Mesothelial cell of epicardium (in vitro differentiated cells): ENCODE data around the gene NOC3L. TPM values are rescaled to one million over a fixed set of nuclear protein-coding genes. Genes with fewer than 3 reads are reported as not detected.
"Not testable (repeated sequence)": the region's sequence is repeated elsewhere in the genome, so short reads cannot be mapped to it uniquely, and the experiment has no call there.

Source experiments
- DNase-seq, 2 experiments: peaks; one replicate each; pipeline ENCODE4 v3.0.0; 2021; ENCODE audit warnings: low spot score in 2 of 2; ENCODE audit not compliant: unreplicated experiment in 2 of 2
- H3K27ac Mint-ChIP-seq: 2 replicates; pipeline ENCODE4 v1.8.0; 2021; ENCODE audit warnings: mixed read lengths
- H3K27me3 Mint-ChIP-seq: 2 replicates; pipeline ENCODE4 v1.8.0; 2021; ENCODE audit warnings: low read depth, mixed read lengths
- H3K36me3 Mint-ChIP-seq: 2 replicates; pipeline ENCODE4 v1.8.0; 2021; ENCODE audit warnings: mixed read lengths
- H3K4me1 Mint-ChIP-seq: 2 replicates; pipeline ENCODE4 v1.8.0; 2021; ENCODE audit warnings: mixed read lengths
- H3K4me3 Mint-ChIP-seq: 2 replicates; pipeline ENCODE4 v1.8.0; 2021; ENCODE audit warnings: mild to moderate bottlenecking, moderate library complexity, mixed read lengths
- H3K9me3 Mint-ChIP-seq: 2 replicates; pipeline ENCODE4 v1.8.0; 2021; ENCODE audit warnings: mixed read lengths
- total RNA-seq: library from RNA; stranded (reverse); gene quantifications from 3 replicates; pipeline ENCODE4 v1.2.1, GENCODE V29; 2021
- TF ChIP-seq, protein P1 (sequence below): fragments of 200-600 bp; sonication (generic); IDR thresholded peaks from one replicate; pipeline ENCODE4 v1.5.0; 2021; ENCODE audit warnings: antibody characterized with exemption; ENCODE audit not compliant: unreplicated experiment

Gene NOC3L
- total RNA-seq, 1 donor from 2014 or later = 26.2 TPM

DNA sequence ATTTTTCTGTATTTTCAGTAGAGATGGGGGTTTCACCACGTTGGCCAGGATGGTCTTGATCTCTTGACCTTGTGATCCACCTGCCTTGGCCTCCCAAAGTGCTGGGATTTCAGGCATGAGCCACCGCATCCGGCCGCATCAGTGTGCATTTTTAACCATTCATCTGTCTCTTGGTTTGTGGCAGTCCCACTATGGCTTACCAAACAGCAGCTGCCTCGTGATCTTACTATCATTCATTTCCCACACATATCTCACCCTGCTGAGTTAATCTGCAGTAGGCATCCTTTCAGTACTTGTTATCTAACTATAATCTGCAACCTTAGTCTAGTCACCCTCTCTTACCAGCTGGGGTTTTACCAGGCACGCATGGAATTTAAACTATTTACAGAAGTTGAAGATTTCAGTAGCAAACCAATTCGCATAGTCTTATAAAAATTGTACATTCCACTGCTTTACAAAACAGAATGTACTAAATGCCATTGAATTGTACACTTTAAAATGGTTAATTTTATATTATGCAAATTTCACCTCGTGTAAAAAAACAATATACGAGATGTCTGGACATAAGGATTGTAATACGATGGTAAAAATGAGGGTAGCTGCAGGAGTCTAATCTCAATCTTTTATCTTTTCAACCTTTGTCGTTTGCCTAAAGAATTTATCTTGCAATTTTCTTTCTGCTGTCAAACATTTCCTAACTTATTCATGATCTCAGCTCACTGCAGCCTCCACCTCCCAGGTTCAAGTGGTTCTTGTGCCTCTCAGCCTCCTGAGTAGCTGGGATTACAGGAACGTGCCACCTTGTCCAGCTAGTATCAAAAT lies 35.0 kb upstream of the NOC3L start:
- DNase-seq = no peak
- no peak overlapping the region for H3K4me3 Mint-ChIP-seq
- TF ChIP-seq, protein P1, sequence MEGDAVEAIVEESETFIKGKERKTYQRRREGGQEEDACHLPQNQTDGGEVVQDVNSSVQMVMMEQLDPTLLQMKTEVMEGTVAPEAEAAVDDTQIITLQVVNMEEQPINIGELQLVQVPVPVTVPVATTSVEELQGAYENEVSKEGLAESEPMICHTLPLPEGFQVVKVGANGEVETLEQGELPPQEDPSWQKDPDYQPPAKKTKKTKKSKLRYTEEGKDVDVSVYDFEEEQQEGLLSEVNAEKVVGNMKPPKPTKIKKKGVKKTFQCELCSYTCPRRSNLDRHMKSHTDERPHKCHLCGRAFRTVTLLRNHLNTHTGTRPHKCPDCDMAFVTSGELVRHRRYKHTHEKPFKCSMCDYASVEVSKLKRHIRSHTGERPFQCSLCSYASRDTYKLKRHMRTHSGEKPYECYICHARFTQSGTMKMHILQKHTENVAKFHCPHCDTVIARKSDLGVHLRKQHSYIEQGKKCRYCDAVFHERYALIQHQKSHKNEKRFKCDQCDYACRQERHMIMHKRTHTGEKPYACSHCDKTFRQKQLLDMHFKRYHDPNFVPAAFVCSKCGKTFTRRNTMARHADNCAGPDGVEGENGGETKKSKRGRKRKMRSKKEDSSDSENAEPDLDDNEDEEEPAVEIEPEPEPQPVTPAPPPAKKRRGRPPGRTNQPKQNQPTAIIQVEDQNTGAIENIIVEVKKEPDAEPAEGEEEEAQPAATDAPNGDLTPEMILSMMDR = no peak
- H3K27me3 Mint-ChIP-seq = no peaks in the 10 kb centered on the region
- H3K9me3 Mint-ChIP-seq = no peaks in the 10 kb centered on the region
- H3K27ac Mint-ChIP-seq = peak overlapping the region; percentile 75
- H3K36me3 Mint-ChIP-seq = no peaks in the 10 kb centered on the region
- peaks cover 10% of the 10 kb centered on the region for H3K4me1 Mint-ChIP-seq

DNA sequence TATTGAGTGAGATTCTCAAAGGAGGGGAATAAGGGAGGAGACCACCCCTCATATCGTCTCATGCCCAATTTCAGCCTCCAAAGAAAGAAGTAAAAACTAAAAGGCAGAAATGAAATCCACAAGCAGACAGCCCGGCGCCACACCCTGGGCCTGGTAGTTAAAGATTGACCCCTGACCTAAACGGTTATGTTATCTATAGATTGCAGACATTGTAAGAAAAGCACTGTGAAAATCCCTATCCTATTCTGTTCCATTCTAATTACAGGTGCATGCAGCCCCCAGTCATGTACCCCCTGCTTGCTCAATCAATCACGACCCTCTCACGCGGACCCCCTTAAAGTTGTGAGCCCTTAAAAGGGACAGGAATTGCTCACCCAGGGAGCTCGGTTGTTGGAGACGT lies 29.4 kb upstream of the NOC3L start:
- H3K27ac Mint-ChIP-seq, H3K4me3 Mint-ChIP-seq, H3K27me3 Mint-ChIP-seq, H3K9me3 Mint-ChIP-seq, DNase-seq, H3K4me1 Mint-ChIP-seq, H3K36me3 Mint-ChIP-seq: not testable (repeated sequence)

DNA sequence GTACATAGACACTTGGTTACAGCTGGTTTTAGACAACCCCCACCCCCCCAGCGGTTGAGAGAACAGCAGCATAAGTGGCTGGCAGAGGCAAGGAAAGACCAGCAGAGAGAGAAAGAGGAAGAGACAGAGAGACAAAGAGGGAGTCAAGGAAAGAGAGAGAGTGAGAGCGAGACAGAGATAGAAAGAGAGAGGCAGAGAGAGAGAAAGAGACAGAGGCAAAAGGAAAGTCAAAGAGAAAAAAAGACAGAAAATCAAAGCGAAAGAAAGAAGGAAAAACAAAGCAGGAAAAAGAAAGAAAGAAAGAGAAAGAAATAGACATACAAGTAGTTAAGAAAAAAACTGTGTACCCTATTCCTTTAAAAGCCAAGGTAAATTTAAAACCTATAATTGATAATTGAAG lies 23.0 kb upstream of the NOC3L start:
- H3K9me3 Mint-ChIP-seq, H3K27me3 Mint-ChIP-seq, H3K4me3 Mint-ChIP-seq, DNase-seq, H3K36me3 Mint-ChIP-seq: not testable (repeated sequence)
- peak overlapping the region; percentile 18 for H3K27ac Mint-ChIP-seq
- H3K4me1 Mint-ChIP-seq = peaks cover 12% of the 10 kb centered on the region

DNA sequence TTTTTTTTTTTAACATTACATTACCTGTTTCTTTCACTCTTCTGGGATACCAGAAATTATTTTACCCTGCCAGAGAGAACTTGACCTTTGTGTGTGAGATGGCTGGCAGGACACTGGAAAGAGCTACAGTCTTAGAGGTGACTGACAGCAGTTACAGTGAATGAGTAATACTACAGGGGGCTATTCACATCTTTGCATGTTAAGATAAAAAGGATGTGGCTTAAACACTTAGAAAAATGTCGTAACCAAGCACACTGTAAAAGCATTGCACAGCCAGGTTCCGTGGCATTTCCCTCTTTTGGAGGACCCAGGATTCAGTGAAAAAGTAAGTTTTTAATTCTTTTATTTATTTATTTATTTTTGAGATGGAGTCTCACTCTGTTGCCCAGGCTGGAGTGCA lies 20.8 kb upstream of the NOC3L start:
- Mint-ChIP-seq H3K9me3 (no peaks in the 10 kb centered on the region), H3K27ac (no peak overlapping the region), H3K4me1 (peaks cover 15% of the 10 kb centered on the region), H3K27me3 (no peaks in the 10 kb centered on the region), H3K36me3 (no peaks in the 10 kb centered on the region), H3K4me3 (no peak overlapping the region)
- DNase-seq = no peak
- TF ChIP-seq, protein P1 = no peak

DNA sequence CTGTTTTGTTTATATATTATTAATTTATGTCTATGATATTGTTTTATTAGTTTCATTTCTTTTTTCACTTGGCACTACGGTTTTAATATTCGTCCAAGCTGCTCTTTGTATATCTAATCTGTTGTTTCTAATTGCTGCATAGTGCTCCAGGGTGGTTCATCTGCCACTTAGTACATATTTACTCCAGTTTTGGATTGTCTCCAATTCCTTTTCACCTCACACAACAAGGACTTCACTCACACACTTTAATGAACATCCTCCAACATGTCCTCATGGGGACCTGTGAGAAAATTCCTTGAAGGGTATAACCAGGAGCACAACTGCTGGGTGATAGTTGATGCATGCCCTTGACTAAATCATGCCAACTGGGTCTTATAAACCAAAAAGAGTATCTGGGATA lies 14.1 kb upstream of the NOC3L start:
- peaks cover 26% of the 10 kb centered on the region for H3K27me3 Mint-ChIP-seq
- H3K9me3 Mint-ChIP-seq = no peaks in the 10 kb centered on the region

DNA sequence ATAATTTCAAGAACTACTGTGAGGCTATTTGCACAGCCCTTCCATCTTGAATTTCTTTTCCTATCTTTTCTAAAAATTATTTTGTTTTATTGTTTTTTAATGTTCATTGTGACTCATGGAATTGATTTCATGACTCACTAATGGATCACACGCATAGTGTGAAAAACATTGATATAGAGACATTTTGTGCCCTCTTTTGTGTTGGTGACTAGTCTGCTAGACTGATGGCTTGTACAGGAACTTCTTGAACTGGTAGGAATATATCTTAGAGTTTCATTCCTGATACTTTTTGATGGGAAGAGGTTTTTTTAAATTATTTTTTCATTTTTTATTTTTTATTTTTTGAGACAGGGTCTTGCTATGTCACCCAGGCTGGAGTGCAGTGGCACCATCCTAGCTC lies 12.6 kb upstream of the NOC3L start:
- Mint-ChIP-seq H3K9me3 (no peaks in the 10 kb centered on the region), H3K36me3 (no peaks in the 10 kb centered on the region), H3K27ac (no peak overlapping the region), H3K4me3 (no peak overlapping the region), H3K4me1 (peaks cover 5% of the 10 kb centered on the region), H3K27me3 (peaks cover 27% of the 10 kb centered on the region)
- TF ChIP-seq, protein P1 = no peak
- DNase-seq = no peak

More for the DNA sequence above, 14.1 kb upstream of the NOC3L start:
- Mint-ChIP-seq H3K4me3 (no peak overlapping the region), H3K4me1 (peaks cover 5% of the 10 kb centered on the region), H3K27ac (no peak overlapping the region), H3K36me3 (no peaks in the 10 kb centered on the region)
- no peak for DNase-seq
- TF ChIP-seq, protein P1 = no peak
